Activated CD4-positive, alpha-beta T cell treated with anti-CD3 and anti-CD28 coated beads for 4 hours (primary cell): ENCODE data around the gene PTPRN2.

Experiments
- DNase-seq, 2 donors: peaks; one replicate each; pipeline ENCODE4 v3.0.0-alpha.2; 2020

PTPRN2 gene

DNA sequence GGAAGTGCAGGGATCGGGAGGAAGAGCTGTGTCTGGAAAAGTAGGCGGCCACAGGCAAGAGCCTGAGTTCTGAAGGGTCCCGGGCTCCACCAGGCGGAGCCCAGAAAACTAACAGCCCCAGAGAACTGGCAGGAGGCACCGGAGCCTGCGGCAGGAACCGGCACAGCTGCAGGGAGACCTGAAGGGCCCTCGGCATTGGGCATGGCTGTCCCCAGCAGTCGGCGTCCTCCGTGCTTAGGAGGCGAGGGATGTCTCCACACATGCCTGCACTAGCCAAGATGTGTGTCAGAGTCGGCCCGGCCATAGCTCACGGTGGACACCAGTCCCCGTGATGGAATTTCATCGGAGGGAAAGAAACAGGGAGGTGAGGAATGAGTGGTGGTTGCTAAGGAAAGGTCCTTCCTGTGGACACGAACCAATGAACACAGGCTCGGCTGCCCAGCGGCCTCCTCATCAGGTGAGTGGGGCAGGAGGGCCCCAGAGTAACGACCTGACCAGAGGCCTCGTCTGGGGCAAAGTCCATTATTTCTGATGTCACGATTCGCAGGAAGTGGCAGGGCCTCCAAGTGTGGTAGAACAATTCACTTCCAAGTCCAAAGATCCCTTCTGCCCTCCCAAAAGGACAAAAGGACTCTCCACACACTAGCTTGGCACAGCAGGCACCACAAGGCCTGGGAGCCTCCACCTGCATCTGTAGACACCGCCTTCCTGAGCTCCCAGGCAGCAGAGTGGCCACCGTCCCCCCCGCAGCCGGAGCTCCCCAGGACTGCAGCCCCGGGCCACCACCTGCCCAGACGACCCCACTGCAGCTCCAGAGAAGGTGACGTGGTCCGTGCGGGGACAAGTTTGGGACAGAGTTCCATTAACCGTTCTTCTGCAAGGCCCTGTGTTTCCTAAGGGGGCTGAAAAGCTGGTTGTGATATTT is 444.2 kb downstream of the PTPRN2 start:
- DNase-seq, result no peak

DNA sequence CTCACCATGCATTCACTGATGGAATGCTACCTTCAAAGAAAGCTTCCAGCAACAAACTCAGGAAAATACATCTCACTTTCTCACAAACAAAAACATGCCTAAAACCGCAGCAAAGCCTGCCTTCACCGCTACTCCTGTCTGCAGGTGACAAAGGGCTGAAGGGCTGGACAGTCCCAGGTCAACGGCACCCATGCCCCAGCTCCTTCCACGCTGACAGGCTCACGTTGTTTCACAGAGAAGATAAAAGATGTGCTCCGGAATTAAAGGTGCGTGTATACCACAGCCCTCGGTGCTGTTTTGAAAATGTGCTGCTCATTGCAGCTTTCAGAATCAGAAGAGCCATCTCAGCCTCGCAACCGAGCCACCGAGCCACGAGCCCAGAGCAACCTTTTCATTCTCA is 445.0 kb downstream of the PTPRN2 start:
- DNase-seq, result no peak

DNA sequence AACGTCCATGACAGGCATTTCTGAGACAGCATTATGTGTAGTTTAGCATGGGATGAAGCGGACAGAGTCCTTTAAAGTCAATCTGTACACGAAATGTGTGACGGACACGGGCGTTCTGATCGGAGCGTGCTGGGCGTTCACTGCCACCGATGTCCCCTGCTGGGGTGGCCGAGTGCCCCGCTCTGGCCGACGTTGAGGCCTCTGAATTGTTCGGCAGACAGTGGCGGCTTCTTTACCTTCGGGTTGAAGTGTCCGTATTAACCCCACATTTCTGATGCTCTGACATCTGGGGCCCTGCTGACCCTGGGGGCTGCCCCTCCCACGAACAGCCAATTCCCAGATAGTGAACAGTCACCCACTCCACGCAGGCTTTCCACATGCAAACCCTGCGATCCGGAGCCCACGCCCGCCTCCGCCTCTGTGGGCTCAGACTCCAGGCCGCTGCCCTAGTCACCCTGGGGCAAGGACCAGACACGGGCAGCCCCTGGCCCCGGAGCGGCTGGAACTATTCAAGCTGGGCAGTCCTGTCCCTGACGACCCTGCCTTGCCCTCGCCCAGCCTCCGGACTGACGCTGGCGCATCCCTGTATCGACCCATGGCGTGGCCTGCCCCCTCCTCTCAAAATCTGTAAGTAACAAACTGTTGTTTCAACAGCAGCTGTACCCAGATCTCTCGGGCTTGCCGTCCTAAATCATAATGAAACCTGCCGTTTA is 445.7 kb downstream of the PTPRN2 start:
- DNase-seq, result no peak

DNA sequence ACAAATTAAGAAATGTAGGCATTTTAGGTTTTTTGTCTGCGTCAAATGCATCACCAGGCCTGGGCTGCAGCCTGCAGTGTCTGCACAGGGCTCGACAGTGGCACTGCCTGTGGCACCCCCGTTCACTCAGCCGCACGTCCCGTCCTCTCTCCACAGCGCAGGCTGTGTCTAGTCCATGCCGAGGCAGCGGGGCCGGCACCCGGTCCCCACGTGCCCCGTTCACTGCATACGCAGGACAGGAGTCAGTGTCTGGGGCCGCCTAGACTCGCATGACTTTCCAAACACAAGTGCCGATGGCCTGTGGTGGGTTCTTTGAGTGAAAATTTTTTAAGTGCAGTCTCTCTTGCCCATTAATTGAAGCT is 446.4 kb downstream of the PTPRN2 start:
- no peak for DNase-seq

DNA sequence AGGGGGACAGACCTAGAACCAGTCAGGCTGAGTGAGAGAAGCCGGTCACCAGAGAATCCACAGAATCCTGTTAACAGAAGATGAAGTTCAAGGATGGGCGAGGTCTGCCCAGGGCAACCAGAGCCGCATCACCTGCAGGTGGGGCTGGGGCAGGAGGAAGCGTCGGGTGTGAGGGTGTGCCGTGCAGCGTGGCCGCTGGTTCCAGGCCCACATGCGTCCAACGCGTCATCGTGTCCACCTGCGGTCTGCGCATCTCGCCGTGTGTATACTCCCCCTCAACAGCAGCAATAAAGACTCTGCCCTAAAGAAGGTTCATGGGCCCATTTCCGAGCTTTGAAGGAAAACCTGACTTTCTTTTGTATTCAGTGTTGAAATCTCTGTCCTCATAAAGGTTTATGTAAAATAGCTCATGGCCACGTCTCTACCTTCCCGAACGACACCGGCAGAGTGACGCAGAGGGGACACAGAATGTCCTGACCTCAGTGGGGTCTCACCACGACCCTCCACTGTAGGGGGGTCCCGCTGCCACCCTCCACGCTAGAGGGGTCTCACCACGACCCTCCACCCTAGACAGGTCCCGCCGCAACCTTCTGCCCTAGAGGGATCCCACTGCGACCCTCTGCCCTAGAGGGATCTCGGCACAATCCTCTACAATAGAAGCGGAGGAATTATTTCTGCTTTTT is 446.9 kb downstream of the PTPRN2 start:
- DNase-seq, result no peak

DNA sequence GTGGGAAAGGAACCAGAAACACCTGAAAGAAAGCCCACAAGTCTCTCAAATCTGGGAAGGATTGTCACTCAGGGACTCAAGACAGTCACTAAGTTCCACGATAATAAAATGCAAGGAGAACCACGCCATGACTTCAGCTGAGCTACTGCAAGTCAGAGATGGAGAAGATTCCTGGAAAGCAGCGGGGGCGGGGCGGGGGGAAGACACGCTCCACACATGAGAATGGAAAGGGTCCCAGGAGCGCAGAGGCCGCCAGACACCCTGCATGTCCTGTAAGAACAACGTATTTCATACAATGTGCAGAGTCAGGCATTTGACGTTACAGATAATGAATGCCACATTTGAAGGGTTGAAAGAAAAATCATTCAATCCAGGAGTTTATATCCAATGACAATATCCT is 448.1 kb downstream of the PTPRN2 start:
- DNase-seq, result no peak

DNA sequence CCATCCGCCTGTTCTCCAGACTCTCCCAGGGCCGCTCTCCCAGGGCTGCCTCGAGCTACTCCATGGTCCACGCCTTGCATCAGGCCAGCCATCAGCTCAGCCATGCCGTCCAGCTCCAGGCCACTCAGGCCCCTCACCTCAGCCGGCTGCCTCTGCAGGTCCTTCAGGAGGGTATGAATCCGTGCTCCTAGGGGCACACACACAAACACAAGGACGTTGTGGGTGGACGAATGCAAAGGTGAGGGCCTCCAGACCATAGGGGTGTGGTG is 449.4 kb downstream of the PTPRN2 start:
- DNase-seq, result no peak

DNA sequence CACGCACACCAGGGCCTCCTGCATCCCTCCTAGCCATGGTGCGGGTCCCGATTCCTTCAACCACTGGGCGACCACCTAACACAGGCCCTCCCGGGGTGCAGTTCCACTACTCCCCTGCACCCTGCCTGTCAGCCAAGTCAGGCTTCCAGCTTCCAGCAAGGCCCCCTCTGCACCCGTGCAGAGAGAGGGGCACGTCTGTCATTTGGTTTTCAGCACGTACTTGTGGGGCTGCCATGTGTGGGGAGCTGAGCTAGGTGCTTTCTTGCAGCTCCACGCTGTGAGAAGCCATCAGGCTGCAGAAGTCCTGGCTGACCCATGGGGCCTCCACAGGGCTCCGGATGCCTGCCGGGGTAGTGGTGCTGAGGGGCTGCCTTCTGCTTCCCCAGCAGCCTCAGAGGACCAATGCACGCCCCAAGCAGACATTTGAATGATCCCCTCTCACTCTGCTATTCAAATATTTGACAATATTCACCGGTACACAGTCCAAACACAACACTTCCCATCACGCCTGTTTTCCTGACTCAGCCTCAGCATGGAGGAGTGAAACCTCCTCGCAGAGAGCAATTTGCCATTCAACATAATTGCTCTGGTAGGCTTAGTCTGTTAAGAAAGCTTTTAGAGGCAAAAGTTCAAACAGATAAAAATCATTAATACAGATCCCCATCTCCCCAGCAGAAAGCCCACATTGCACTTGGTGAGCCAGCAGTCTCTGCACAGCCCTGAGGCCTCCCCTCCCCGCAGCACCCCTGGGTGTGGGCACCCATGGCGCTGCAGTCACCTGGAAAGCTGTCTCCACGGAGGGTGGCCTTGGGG is 449.9 kb downstream of the PTPRN2 start:
- DNase-seq, result no peak

DNA sequence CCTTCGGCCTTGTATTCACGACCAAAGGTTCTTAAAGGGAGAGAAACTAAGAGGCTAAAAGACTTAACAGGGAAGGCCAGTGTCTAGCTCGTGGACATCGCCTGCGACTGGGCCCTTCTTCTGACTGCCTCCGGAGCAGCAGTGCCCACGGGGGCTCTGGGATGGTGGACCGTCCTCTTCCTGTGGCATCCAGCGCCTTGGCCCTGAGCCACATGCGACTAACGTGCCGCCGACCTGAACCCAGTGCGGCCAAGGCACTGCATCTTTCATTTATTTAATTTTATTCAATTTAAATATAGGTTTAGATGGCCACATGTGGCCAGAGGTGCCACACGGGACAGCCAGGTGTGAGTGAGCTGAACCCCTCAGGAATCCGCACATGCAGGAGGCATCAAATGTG is 451.7 kb downstream of the PTPRN2 start:
- DNase-seq, result no peak

DNA sequence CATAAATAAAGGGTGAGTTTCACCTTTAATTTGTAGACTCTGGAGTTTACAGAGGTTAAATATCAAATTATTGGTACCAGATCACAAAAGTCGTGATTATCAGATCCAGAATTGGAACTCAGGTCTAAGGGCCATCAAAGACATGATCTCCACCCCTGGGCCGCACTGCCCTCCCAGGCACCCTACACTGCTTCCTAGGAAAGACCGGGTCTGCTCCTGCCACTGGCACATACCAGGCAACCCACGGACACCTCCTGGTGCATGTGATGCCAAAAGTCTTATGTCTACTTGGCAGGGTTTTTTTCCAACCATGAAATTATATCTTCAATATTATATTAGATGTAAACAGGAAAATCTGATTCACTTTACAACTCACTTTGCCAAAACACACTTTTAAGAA is 452.8 kb downstream of the PTPRN2 start:
- DNase-seq, result no peak

DNA sequence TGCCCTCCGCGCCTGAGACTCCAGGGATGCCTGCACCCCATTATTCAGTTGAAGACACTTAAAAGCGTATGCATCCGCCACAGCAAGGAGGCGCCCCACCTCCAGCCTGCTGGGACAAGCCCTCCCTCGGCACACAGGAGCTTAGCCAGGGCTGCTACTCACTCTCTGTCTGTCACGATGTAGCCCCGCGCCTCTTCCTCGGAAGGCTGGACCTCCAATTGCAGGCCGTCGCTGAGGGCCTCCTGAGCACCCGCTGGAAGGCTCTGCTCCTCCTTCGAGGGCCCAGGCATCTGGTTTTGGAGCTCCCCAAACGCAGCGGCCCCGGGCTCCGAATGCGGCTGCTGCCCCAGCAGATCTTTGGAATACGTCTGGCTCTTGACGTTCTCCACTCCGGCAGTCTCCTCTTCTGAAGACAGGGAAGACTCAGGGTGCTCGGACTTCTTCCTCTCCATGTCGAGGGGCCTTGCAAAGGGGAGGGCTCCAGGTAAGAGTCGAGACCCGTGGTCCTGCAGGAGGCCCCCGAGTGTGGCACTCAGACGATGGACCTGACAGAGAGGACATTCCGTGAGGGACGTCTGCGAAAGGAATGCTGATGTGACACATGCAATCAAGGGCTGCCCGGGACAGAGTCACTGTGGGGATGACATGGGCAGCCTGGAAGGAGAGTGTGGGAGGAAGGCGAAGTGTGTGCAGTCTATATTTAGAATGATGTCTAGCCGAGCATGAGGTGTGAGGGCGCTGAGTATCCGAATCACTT is 453.9 kb downstream of the PTPRN2 start:
- no peak for DNase-seq

DNA sequence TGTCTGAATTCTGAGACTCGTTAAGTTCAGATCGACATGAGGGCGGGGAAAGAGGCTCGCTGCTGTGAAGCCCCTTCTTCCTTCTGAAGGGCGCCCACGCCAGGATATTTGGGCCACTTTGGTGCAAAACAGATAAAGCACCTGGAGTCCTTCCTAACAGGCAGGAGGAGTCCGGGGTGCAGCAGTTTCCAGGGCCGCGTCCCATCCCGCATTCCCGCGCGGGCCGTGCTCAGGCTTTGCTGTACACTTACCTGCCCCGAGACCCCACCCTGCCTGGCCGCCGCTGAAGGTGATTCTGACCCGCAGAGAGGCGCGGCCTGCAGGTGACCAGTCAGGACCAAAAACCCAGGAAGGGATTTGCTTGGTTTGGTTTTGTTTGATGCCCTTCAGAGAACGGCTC is 454.6 kb downstream of the PTPRN2 start:
- no peak for DNase-seq

DNA sequence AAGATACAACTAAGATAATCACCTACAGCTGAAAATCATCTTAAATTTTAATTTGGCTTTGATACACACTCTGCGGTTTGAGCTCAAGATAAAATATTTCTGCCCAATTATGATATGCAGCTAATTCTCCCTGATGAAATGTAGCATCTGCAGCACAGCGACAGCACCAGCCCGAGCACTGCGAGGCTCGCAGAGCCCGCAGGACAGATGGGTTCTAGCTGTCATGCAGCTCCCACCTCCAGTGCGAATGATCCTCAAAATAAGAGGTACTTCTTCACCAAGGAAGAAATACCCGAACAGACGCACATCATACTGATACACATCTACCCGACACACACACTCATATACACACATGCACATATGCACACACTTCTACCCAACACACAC is 457.6 kb downstream of the PTPRN2 start:
- DNase-seq, result no peak

DNA sequence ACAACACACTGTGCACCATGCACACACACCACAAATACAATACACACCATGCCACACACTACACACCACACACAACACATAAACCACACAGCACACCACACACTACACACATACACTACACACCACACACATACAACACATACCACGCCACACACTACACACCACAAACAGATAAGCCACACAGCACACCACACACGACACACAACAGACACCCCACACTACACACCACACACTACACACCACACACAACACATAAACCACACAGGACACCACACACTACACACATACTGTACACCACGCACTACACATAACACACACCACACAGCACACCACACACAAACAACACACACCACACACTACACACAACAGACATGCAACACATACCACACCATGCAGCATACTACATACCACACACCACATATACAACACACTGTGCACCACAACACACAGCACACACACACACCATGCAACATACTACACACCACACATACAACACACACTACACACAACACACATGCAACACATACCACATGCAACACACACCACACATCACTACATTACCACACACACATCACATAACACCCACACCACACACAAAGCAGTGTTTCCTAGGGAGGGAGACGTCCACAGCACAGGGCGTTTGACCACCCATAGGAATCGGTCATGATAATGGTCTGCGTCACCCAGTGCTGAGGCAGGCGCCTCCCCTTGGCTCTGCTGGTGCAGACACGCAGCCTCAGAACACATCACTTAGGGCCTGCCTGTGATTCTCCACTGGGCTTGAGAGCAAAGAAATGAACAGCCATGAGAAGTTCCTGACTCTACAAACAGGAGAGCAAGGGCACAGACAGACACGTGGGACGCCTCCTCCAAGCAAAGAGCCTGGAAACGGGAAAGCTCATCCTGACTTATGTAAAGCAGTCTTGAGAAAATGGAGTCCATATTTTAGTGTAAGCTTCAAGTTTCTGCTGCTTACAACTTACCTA is 458.3 kb downstream of the PTPRN2 start:
- no peak for DNase-seq

DNA sequence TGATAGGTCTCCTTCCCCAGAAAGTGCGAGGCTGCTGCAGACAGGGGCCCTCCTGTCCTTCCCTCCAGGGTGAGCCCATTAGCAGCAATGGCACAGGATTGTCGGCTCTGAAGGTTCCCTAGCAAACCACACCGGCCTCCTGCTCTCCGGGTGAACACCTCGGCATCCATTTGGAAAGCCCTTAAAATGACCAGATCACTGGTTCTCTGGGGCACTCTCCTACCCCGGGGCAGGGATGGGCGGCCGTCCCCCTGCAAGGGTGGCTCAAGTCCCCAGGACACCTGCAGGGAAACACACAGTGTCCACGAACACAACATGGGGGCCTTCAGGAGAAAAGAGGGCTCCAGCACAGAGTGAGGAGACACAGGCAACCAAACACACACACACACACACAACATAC is 459.1 kb downstream of the PTPRN2 start:
- no peak for DNase-seq

DNA sequence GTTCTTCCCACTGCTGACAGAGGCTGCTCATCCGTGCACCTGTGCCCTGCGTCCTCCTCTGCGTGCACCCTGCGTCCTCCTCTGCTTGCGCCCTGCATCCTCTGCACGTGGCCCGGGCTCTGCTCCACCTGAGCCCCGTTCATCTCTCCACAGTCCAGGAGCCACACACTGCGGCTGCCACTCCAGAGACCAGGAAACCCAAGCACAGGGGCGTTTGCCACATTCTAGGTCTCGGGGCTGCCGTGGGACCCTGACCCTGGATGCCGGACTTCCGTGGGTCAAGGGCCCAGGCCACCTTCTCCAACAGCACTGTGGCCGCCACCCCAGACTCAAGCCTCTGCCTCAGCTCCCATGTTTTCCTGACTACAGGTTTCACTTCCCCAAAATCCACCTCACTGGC is 460.4 kb downstream of the PTPRN2 start:
- DNase-seq, result no peak

DNA sequence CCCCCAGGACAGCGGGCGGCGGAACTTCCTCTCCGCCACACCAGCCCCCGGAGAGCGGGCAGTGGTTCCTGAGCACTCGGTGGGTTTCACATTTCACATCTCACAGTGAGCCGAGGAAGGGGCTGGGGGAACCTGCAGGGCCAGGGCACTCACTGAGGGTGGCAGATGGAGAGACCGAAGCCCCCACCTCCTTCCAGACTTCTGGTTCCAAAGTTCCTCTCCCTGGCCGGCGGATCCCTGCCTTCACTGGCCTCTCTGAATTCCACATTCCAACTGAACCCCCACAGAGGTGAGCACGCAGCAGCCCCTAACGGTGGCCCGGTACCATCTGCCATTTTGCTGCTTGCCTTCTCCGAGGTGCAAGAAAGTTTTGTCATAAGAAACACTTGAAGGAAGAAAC is 461.0 kb downstream of the PTPRN2 start:
- no peak for DNase-seq

DNA sequence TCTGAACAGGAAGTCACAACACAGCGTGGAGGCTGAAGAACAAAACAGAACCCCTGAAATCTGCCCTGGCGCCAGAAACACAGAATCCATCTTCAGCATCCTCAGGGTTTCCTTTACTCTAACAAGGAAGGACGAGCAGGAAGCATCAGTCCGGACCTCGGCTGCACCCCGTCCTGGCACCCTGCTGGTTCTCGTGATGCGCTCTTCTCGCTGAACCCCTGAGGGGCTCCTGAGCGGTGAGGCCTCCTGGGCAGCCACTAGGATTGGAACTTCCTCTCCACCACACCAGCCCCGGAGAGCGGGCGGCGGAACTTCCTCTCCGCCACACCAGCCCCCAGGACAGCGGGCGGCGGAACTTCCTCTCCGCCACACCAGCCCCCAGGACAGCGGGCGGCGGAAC is 461.9 kb downstream of the PTPRN2 start:
- no peak for DNase-seq

DNA sequence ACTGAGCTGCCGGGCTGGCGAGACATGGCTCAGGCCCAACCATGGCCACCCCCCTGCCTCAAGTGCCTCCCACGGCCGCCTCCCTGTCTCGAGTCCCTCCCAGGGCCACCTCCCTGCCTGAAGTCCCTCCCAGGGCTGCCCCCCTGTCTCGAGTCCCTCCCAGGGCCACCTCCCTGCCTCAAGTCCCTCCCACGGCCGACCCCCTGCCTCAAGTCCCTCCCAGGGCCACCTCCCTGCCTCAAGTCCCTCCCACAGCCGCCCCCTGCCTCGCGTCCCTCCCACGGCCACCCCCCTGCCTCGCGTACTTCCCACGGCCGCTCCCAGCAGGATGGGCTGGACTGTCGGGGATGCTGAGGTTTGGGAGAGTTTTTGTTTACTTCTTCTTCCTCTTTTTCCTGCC is 462.5 kb downstream of the PTPRN2 start:
- DNase-seq, result no peak

DNA sequence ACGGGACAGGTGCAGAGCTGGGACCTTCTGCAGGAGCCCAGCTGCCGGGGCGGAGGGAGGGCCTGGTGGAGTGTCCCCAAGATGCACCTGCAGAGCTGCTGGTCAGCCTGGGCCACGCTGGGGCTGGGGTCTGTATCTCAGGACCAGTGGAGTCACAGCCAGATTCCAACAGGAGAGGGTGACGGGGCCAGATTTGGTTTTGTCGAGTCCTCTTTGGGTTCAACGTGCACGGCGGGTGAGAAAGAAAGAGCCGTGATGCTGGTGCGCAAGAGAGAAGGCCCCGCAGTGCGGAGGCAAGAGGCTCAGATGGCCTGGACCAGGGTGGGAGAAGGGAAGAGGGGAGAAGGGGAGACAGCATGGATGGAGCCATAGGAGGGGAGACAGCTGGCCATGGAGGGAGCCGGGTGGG is 462.9 kb downstream of the PTPRN2 start:
- DNase-seq, result no peak

DNA sequence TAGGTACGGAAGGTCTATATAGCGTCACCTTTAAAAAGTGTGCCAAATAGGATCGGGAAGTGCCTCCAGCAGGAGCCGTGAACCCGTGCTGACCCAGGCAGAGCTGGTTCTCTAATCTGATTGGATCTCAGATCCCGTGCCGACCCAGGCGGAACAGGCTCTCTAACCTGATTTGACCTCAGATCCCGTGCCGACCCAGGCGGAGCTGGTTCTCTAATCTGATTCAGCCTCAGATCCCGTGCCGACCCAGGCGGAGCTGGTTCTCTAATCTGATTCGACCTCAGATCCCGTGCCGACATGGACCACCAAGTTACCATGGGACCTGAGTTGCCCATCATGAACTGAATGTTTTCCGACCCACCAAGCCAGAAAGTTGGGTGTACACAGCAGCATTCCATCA is 463.9 kb downstream of the PTPRN2 start:
- no peak for DNase-seq
